HG03039 (cell line): ENCODE data around the gene NFIA.

Experiments used
- ATAC-seq: cut with Tn5 transposase; IDR thresholded peaks from one replicate; pipeline ENCODE4 v1.9.1; 2021; ENCODE audit warnings: mild to moderate bottlenecking, moderate library complexity; ENCODE audit not compliant: unreplicated experiment

NFIA gene

GRCh38 chr1:61082311-61083012, at the start of gene NFIA:
TSS of gene NFIA (plus strand) at chr1:61082561.
- no peak for ATAC-seq

GRCh38 chr1:61035880-61036279, 46.5 kb upstream of the NFIA start:
- no peak for ATAC-seq

- no peak for ATAC-seq
Observed at GRCh38 chr1:61042466-61043009, 39.8 kb upstream of the NFIA start.

GRCh38 chr1:61043010-61043820, 39.1 kb upstream of the NFIA start:
- ATAC-seq = no peak

- ATAC-seq = no peak
Observed at GRCh38 chr1:61046434-61046833, 35.9 kb upstream of the NFIA start.

- no peak for ATAC-seq
Observed at GRCh38 chr1:61047061-61047460, 35.3 kb upstream of the NFIA start.

GRCh38 chr1:61049850-61050540, 32.4 kb upstream of the NFIA start:
- peak; percentile 66 for ATAC-seq

GRCh38 chr1:61050541-61051442, 31.6 kb upstream of the NFIA start:
- ATAC-seq = peak; percentile 16

- no peak for ATAC-seq
Observed at GRCh38 chr1:61051443-61051718, 31.0 kb upstream of the NFIA start.

- no peak for ATAC-seq
Observed at GRCh38 chr1:61051719-61052394, 30.5 kb upstream of the NFIA start.

GRCh38 chr1:61052395-61053225, 29.8 kb upstream of the NFIA start:
- ATAC-seq = no peak

GRCh38 chr1:61053226-61053711, 29.1 kb upstream of the NFIA start:
- no peak for ATAC-seq

GRCh38 chr1:61053712-61054600, 28.4 kb upstream of the NFIA start:
- no peak for ATAC-seq

GRCh38 chr1:61054601-61054993, 27.8 kb upstream of the NFIA start:
- ATAC-seq = no peak

GRCh38 chr1:61055110-61055614, 27.2 kb upstream of the NFIA start:
- no peak for ATAC-seq

- ATAC-seq = no peak
Observed at GRCh38 chr1:61056196-61056572, 26.2 kb upstream of the NFIA start.

GRCh38 chr1:61056573-61057439, 25.6 kb upstream of the NFIA start:
- no peak for ATAC-seq
